ENCODE results near the gene MND1.

MND1 gene

GRCh38 chr4:153346031-153346430 is 1.5 kb downstream of the MND1 start:
- no peak for TF ChIP-seq CTCF (IDR thresholded peaks at IDR 0.05; ENCODE audit: low read depth, low read length)
- no peak for DNase-seq (ENCODE audit: low read depth in 2 of 2)
- no peak overlapping the region for H3K4me3 ChIP-seq (replicated peaks in 1 of 2; ENCODE audit: low read depth in 2 of 2, low read length in 2 of 2)

GRCh38 chr4:153346563-153346962 is 2.1 kb downstream of the MND1 start:
- H3K4me3 ChIP-seq (replicated peaks in 1 of 2; ENCODE audit: low read depth in 2 of 2, low read length in 2 of 2): no peak overlapping the region
- TF ChIP-seq CTCF (IDR thresholded peaks at IDR 0.05; ENCODE audit: low read depth, low read length): no peak
- DNase-seq (ENCODE audit: low read depth in 2 of 2): peak in 1 of 2 donors; percentile 24

- H3K4me3 ChIP-seq (replicated peaks in 1 of 2; ENCODE audit: low read depth in 2 of 2, low read length in 2 of 2): no peak overlapping the region
- DNase-seq (ENCODE audit: low read depth in 2 of 2): no peak
- TF ChIP-seq CTCF (IDR thresholded peaks at IDR 0.05; ENCODE audit: low read depth, low read length): no peak
These were observed 2.6 kb downstream of the MND1 start for GRCh38 chr4:153347117-153347516.

GRCh38 chr4:153348006-153348405 is 3.5 kb downstream of the MND1 start:
- no peak for DNase-seq (ENCODE audit: low read depth in 2 of 2)
- H3K4me3 ChIP-seq (replicated peaks in 1 of 2; ENCODE audit: low read depth in 2 of 2, low read length in 2 of 2): no peak overlapping the region
- TF ChIP-seq CTCF (IDR thresholded peaks at IDR 0.05; ENCODE audit: low read depth, low read length): no peak

GRCh38 chr4:153349206-153349805 is 4.8 kb downstream of the MND1 start:
- no peak for DNase-seq (ENCODE audit: low read depth in 2 of 2)
- no peak for TF ChIP-seq CTCF (IDR thresholded peaks at IDR 0.05; ENCODE audit: low read depth, low read length)
- H3K4me3 ChIP-seq (replicated peaks in 1 of 2; ENCODE audit: low read depth in 2 of 2, low read length in 2 of 2): no peak overlapping the region

- no peak overlapping the region for H3K4me3 ChIP-seq (replicated peaks in 1 of 2; ENCODE audit: low read depth in 2 of 2, low read length in 2 of 2)
- peak; percentile 30 to 60 for DNase-seq (ENCODE audit: low read depth in 2 of 2)
- TF ChIP-seq CTCF (IDR thresholded peaks at IDR 0.05; ENCODE audit: low read depth, low read length): no peak
These were observed 17.7 kb downstream of the MND1 start for GRCh38 chr4:153362184-153362583.

GRCh38 chr4:153364061-153364460 is 19.6 kb downstream of the MND1 start:
- no peak for DNase-seq (ENCODE audit: low read depth in 2 of 2)
- no peak for TF ChIP-seq CTCF (IDR thresholded peaks at IDR 0.05; ENCODE audit: low read depth, low read length)
- H3K4me3 ChIP-seq (replicated peaks in 1 of 2; ENCODE audit: low read depth in 2 of 2, low read length in 2 of 2): no peak overlapping the region

All from cardiac fibroblast (primary cell).